ENCODE data around the gene PXT1. TPM values are rescaled to one million over a fixed set of nuclear protein-coding genes. Genes with fewer than 3 reads are reported as not detected.

The PXT1 gene
- total and polyA plus RNA-seq, 4 donors = not detected

- H3K4me1 ChIP-seq (ENCODE audit: control insufficient read depth in 4 of 4, insufficient read depth in 4 of 4, low read length in 3 of 4) = peaks cover 0 to 21% (median 15%) of the 10 kb centered on the region in 4 donors
- H3K9ac ChIP-seq (ENCODE audit: low read depth in 1 of 2, low read length in 2 of 2) = no peak overlapping the region
- H3K4me3 ChIP-seq (ENCODE audit: low read depth in 1 of 3, low read length in 3 of 3) = no peak overlapping the region
- no peak for DNase-seq (ENCODE audit: low spot score)
- H3K27ac ChIP-seq (ENCODE audit: low read depth in 1 of 2, low read length in 2 of 2) = no peak overlapping the region
- no peaks in the 10 kb centered on the region for H3K36me3 ChIP-seq (ENCODE audit: control insufficient read depth in 4 of 4, insufficient read depth in 3 of 4, low read depth in 1 of 4, low read length in 3 of 4)
- H3K27me3 ChIP-seq (ENCODE audit: control insufficient read depth in 4 of 4, insufficient read depth in 4 of 4, low read length in 3 of 4) = no peaks in the 10 kb centered on the region
- TF ChIP-seq FOXA2 (IDR thresholded peaks at IDR 0.05) (no peak), TAF1 (conservative IDR thresholded peaks at IDR 0.05) (no peak), YY1 (IDR thresholded peaks at IDR 0.05) (no peak), RAD21 (IDR thresholded peaks at IDR 0.05) (no peak), FOXA1 (IDR thresholded peaks at IDR 0.05) (no peak), EGR1 (IDR thresholded peaks at IDR 0.05; ENCODE audit: low read depth in 2 of 2) (no peak), SP1 (IDR thresholded peaks at IDR 0.05) (no peak), RXRA (IDR thresholded peaks at IDR 0.05) (no peak), NR2F2 (IDR thresholded peaks at IDR 0.05) (no peak), HNF4G (IDR thresholded peaks at IDR 0.05) (no peak), HNF4A (conservative IDR thresholded peaks at IDR 0.05) (no peak), JUND (IDR thresholded peaks at IDR 0.05) (no peak), GABPA (IDR thresholded peaks at IDR 0.05 in 1 of 2, conservative IDR thresholded peaks at IDR 0.05 in 1 of 2) (no peak)
- TF ChIP-seq, protein P1, sequence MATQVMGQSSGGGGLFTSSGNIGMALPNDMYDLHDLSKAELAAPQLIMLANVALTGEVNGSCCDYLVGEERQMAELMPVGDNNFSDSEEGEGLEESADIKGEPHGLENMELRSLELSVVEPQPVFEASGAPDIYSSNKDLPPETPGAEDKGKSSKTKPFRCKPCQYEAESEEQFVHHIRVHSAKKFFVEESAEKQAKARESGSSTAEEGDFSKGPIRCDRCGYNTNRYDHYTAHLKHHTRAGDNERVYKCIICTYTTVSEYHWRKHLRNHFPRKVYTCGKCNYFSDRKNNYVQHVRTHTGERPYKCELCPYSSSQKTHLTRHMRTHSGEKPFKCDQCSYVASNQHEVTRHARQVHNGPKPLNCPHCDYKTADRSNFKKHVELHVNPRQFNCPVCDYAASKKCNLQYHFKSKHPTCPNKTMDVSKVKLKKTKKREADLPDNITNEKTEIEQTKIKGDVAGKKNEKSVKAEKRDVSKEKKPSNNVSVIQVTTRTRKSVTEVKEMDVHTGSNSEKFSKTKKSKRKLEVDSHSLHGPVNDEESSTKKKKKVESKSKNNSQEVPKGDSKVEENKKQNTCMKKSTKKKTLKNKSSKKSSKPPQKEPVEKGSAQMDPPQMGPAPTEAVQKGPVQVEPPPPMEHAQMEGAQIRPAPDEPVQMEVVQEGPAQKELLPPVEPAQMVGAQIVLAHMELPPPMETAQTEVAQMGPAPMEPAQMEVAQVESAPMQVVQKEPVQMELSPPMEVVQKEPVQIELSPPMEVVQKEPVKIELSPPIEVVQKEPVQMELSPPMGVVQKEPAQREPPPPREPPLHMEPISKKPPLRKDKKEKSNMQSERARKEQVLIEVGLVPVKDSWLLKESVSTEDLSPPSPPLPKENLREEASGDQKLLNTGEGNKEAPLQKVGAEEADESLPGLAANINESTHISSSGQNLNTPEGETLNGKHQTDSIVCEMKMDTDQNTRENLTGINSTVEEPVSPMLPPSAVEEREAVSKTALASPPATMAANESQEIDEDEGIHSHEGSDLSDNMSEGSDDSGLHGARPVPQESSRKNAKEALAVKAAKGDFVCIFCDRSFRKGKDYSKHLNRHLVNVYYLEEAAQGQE (IDR thresholded peaks at IDR 0.05) = no peak
- TF ChIP-seq, protein P2, sequence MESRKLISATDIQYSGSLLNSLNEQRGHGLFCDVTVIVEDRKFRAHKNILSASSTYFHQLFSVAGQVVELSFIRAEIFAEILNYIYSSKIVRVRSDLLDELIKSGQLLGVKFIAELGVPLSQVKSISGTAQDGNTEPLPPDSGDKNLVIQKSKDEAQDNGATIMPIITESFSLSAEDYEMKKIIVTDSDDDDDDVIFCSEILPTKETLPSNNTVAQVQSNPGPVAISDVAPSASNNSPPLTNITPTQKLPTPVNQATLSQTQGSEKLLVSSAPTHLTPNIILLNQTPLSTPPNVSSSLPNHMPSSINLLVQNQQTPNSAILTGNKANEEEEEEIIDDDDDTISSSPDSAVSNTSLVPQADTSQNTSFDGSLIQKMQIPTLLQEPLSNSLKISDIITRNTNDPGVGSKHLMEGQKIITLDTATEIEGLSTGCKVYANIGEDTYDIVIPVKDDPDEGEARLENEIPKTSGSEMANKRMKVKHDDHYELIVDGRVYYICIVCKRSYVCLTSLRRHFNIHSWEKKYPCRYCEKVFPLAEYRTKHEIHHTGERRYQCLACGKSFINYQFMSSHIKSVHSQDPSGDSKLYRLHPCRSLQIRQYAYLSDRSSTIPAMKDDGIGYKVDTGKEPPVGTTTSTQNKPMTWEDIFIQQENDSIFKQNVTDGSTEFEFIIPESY (IDR thresholded peaks at IDR 0.05) = no peak
- TF ChIP-seq, protein P3, sequence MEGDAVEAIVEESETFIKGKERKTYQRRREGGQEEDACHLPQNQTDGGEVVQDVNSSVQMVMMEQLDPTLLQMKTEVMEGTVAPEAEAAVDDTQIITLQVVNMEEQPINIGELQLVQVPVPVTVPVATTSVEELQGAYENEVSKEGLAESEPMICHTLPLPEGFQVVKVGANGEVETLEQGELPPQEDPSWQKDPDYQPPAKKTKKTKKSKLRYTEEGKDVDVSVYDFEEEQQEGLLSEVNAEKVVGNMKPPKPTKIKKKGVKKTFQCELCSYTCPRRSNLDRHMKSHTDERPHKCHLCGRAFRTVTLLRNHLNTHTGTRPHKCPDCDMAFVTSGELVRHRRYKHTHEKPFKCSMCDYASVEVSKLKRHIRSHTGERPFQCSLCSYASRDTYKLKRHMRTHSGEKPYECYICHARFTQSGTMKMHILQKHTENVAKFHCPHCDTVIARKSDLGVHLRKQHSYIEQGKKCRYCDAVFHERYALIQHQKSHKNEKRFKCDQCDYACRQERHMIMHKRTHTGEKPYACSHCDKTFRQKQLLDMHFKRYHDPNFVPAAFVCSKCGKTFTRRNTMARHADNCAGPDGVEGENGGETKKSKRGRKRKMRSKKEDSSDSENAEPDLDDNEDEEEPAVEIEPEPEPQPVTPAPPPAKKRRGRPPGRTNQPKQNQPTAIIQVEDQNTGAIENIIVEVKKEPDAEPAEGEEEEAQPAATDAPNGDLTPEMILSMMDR (IDR thresholded peaks at IDR 0.05; ENCODE audit: low read depth, low read length, missing input control) = no peak
- TF ChIP-seq, protein P4, sequence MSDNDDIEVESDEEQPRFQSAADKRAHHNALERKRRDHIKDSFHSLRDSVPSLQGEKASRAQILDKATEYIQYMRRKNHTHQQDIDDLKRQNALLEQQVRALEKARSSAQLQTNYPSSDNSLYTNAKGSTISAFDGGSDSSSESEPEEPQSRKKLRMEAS (IDR thresholded peaks at IDR 0.05) = no peak
- TF ChIP-seq, protein P5, sequence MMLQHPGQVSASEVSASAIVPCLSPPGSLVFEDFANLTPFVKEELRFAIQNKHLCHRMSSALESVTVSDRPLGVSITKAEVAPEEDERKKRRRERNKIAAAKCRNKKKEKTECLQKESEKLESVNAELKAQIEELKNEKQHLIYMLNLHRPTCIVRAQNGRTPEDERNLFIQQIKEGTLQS (IDR thresholded peaks at IDR 0.05) = no peak
- 96% methylated on average over 20 of the region's 20 CpGs for WGBS
- no peaks in the 10 kb centered on the region for H3K9me3 ChIP-seq (ENCODE audit: control insufficient read depth in 4 of 4, low read length in 3 of 4)
Measured at GRCh38 chr6:36375644-36376155, 67.0 kb downstream of the PXT1 start.
